Breast epithelium (tissue), 3 donors: ENCODE results near the gene TOP2B.

Experiments
- POLR2AphosphoS5 ChIP-seq, 3 donors: sonication (generic); formaldehyde crosslinking; IDR thresholded peaks; one replicate each; pipeline ENCODE4 v1.6.1; 2017; ENCODE audit warnings: antibody characterized with exemption in 3 of 3
- TF ChIP-seq, protein P1 (sequence below), 3 donors: fragments of 450-650 bp; IDR thresholded peaks; one replicate each; pipeline ENCODE4 v1.5.1; 2016 to 2017; ENCODE audit warnings: antibody characterized with exemption in 3 of 3, mild to moderate bottlenecking in 3 of 3, moderate library complexity in 3 of 3

- TF ChIP-seq, protein P1, sequence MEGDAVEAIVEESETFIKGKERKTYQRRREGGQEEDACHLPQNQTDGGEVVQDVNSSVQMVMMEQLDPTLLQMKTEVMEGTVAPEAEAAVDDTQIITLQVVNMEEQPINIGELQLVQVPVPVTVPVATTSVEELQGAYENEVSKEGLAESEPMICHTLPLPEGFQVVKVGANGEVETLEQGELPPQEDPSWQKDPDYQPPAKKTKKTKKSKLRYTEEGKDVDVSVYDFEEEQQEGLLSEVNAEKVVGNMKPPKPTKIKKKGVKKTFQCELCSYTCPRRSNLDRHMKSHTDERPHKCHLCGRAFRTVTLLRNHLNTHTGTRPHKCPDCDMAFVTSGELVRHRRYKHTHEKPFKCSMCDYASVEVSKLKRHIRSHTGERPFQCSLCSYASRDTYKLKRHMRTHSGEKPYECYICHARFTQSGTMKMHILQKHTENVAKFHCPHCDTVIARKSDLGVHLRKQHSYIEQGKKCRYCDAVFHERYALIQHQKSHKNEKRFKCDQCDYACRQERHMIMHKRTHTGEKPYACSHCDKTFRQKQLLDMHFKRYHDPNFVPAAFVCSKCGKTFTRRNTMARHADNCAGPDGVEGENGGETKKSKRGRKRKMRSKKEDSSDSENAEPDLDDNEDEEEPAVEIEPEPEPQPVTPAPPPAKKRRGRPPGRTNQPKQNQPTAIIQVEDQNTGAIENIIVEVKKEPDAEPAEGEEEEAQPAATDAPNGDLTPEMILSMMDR (IDR thresholded peaks at IDR 0.05): no peak
- no peak for TF ChIP-seq POLR2AphosphoS5 (IDR thresholded peaks at IDR 0.05)
Measured at GRCh38 chr3:25587975-25588374, 76.7 kb downstream of the TOP2B start.
